Peyer's patch (tissue), 4 donors: ENCODE results near the gene RASGRP4. TPM values are rescaled to one million over a fixed set of nuclear protein-coding genes. Genes with fewer than 3 reads are reported as not detected.
"Not testable (repeated sequence)": the region's sequence is repeated elsewhere in the genome, so short reads cannot be mapped to it uniquely, and the experiment has no call there.

Experiments used
- DNase-seq, 3 donors: peaks; one replicate each; pipeline ENCODE4 v3.0.0-alpha.2; 2017 to 2019
- H3K27ac ChIP-seq, 4 donors: fragments of 200-600 bp; sonication (generic); one replicate each; pipeline ENCODE4 v1.5.1; 2016 to 2019
- H3K27me3 ChIP-seq, 2 donors: fragments of 200-600 bp; sonication (generic); one replicate each; pipeline ENCODE4 v1.5.1; 2019
- H3K36me3 ChIP-seq, 3 donors: fragments of 200-600 bp; sonication (generic); one replicate each; pipeline ENCODE4 v1.5.1; 2016 to 2019
- H3K4me1 ChIP-seq, 4 donors: fragments of 200-600 bp; sonication (generic); one replicate each; pipeline ENCODE4 v1.5.1; 2016 to 2019
- H3K4me3 ChIP-seq, 4 donors: fragments of 200-600 bp; sonication (generic); 1 replicate in 3 of 4; 2 replicates in 1 of 4; pipeline ENCODE4 v1.5.1; 2016 to 2019; ENCODE audit warnings: mild to moderate bottlenecking in 1 of 4
- H3K9me3 ChIP-seq, 4 donors: fragments of 200-600 bp; sonication (generic); one replicate each; pipeline ENCODE4 v1.5.1; 2016 to 2019; ENCODE audit warnings: mild to moderate bottlenecking in 1 of 4
- CTCF ChIP-seq, 6 experiments: fragments of 450-650 bp in 4 of 6; fragments of 200-600 bp in 2 of 6; sonication (generic) in 1 of 6; IDR thresholded peaks; one replicate each; pipeline ENCODE4 v1.5.1; 2017 to 2019; ENCODE audit warnings: antibody characterized with exemption in 6 of 6, mild to moderate bottlenecking in 3 of 6, moderate library complexity in 1 of 6
- POLR2A ChIP-seq, 2 donors: fragments of 450-650 bp; IDR thresholded peaks; one replicate each; pipeline ENCODE4 v1.5.1; 2017; ENCODE audit warnings: antibody characterized with exemption in 2 of 2, mild to moderate bottlenecking in 2 of 2, moderate library complexity in 2 of 2
- total RNA-seq, 4 donors: library from RNA; depleted of rRNA; stranded (reverse); fragments of >200 nt; gene quantifications; one replicate each; pipeline ENCODE4 v1.1.0, GENCODE V29; 2016

The RASGRP4 gene
- total RNA-seq, 4 donors from 2014 or later = 0.70 to 9.1 (median 1.7) TPM

- Histone ChIP-seq H3K36me3 (no peaks in the 10 kb centered on the region), H3K4me1 (peaks cover 0 to 10% (median 0%) of the 10 kb centered on the region in 4 donors), H3K9me3 (no peaks in the 10 kb centered on the region), H3K27ac (no peak overlapping the region), H3K4me3 (no peak overlapping the region), H3K27me3 (peaks cover 0 to 9% of the 10 kb centered on the region in 2 donors)
- TF ChIP-seq POLR2A (IDR thresholded peaks at IDR 0.05) (no peak), CTCF (IDR thresholded peaks at IDR 0.05) (no peak)
- DNase-seq = no peak
These were observed 3.2 kb upstream of the RASGRP4 start for GRCh38 chr19:38429055-38429810.

GRCh38 chr19:38427035-38427677 lies 1.1 kb upstream of the RASGRP4 start:
- not testable (repeated sequence) for H3K4me3 ChIP-seq, H3K27me3 ChIP-seq, H3K4me1 ChIP-seq, DNase-seq, H3K9me3 ChIP-seq, H3K27ac ChIP-seq, H3K36me3 ChIP-seq

- Histone ChIP-seq H3K27me3 (no peaks in the 10 kb centered on the region), H3K36me3 (no peaks in the 10 kb centered on the region), H3K9me3 (no peaks in the 10 kb centered on the region), H3K4me1 (peaks cover 0 to 10% (median 0%) of the 10 kb centered on the region in 4 donors), H3K27ac (no peak overlapping the region), H3K4me3 (peak overlapping the region in 1 of 4 donors; percentile 34)
- TF ChIP-seq CTCF (IDR thresholded peaks at IDR 0.05) (no peak), POLR2A (IDR thresholded peaks at IDR 0.05) (no peak)
- DNase-seq = no peak
These were observed 703 bp downstream of the RASGRP4 start for GRCh38 chr19:38425222-38425809.

GRCh38 chr19:38424272-38424671 lies 1.7 kb downstream of the RASGRP4 start:
- Histone ChIP-seq H3K36me3 (no peaks in the 10 kb centered on the region), H3K27ac (no peak overlapping the region), H3K4me1 (peaks cover 0 to 10% (median 0%) of the 10 kb centered on the region in 4 donors), H3K9me3 (no peaks in the 10 kb centered on the region), H3K4me3 (no peak overlapping the region), H3K27me3 (no peaks in the 10 kb centered on the region)
- no peak for DNase-seq
- TF ChIP-seq POLR2A (IDR thresholded peaks at IDR 0.05) (no peak), CTCF (IDR thresholded peaks at IDR 0.05) (no peak)

- DNase-seq = no peak
- H3K27me3 ChIP-seq = no peaks in the 10 kb centered on the region
- no peaks in the 10 kb centered on the region for H3K36me3 ChIP-seq
- no peak for TF ChIP-seq POLR2A (IDR thresholded peaks at IDR 0.05)
- no peak for TF ChIP-seq CTCF (IDR thresholded peaks at IDR 0.05)
- no peak overlapping the region for H3K4me3 ChIP-seq
- no peaks in the 10 kb centered on the region for H3K9me3 ChIP-seq
- peaks cover 0 to 14% (median 5%) of the 10 kb centered on the region in 4 donors for H3K4me1 ChIP-seq
- H3K27ac ChIP-seq = no peak overlapping the region
These were observed 3.6 kb downstream of the RASGRP4 start for GRCh38 chr19:38422438-38422837.

GRCh38 chr19:38421856-38422255 lies 4.2 kb downstream of the RASGRP4 start:
- TF ChIP-seq POLR2A (IDR thresholded peaks at IDR 0.05) (no peak), CTCF (IDR thresholded peaks at IDR 0.05) (no peak)
- no peak for DNase-seq
- H3K4me3 ChIP-seq = no peak overlapping the region

More at GRCh38 chr19:38421856-38422255, 4.2 kb downstream of the RASGRP4 start:
- no peaks in the 10 kb centered on the region for H3K27me3 ChIP-seq
- peaks cover 0 to 14% (median 5%) of the 10 kb centered on the region in 4 donors for H3K4me1 ChIP-seq
- H3K27ac ChIP-seq = no peak overlapping the region
- no peaks in the 10 kb centered on the region for H3K36me3 ChIP-seq
- no peaks in the 10 kb centered on the region for H3K9me3 ChIP-seq
